ENCODE data around the gene IMMP2L.

Gene IMMP2L

GRCh38 chr7:111556977-111557376, 5.3 kb downstream of the IMMP2L start:
- no peak for DNase-seq

GRCh38 chr7:111554086-111554485, 8.2 kb downstream of the IMMP2L start:
- no peak for DNase-seq

GRCh38 chr7:111541067-111541466, 21.2 kb downstream of the IMMP2L start:
- DNase-seq, result no peak

- DNase-seq, result no peak
Measured at GRCh38 chr7:111540199-111540815, 22.0 kb downstream of the IMMP2L start.

GRCh38 chr7:111537134-111537533, 25.2 kb downstream of the IMMP2L start:
- DNase-seq, result no peak

GRCh38 chr7:111535142-111535870, 27.0 kb downstream of the IMMP2L start:
- DNase-seq, result no peak

- DNase-seq, result no peak
Measured at GRCh38 chr7:111532625-111533024, 29.7 kb downstream of the IMMP2L start.

GRCh38 chr7:111531993-111532392, 30.3 kb downstream of the IMMP2L start:
- DNase-seq, result no peak

- DNase-seq, result no peak
Measured at GRCh38 chr7:111530356-111530668, 32.0 kb downstream of the IMMP2L start.

- no peak for DNase-seq
Measured at GRCh38 chr7:111529507-111530355, 32.6 kb downstream of the IMMP2L start.

GRCh38 chr7:111528331-111528730, 34.0 kb downstream of the IMMP2L start:
- DNase-seq, result peak; percentile 2

- no peak for DNase-seq
Measured at GRCh38 chr7:111527545-111527944, 34.7 kb downstream of the IMMP2L start.

GRCh38 chr7:111525100-111525499, 37.2 kb downstream of the IMMP2L start:
- DNase-seq, result no peak

- DNase-seq, result no peak
Measured at GRCh38 chr7:111521660-111522059, 40.6 kb downstream of the IMMP2L start.

- no peak for DNase-seq
Measured at GRCh38 chr7:111518264-111518663, 44.0 kb downstream of the IMMP2L start.

GRCh38 chr7:111517549-111517951, 44.7 kb downstream of the IMMP2L start:
- DNase-seq, result no peak

GRCh38 chr7:111516612-111517011, 45.7 kb downstream of the IMMP2L start:
- no peak for DNase-seq

GRCh38 chr7:111513566-111513965, 48.7 kb downstream of the IMMP2L start:
- DNase-seq, result no peak

GRCh38 chr7:111511845-111512244, 50.4 kb downstream of the IMMP2L start:
- DNase-seq, result no peak

GRCh38 chr7:111510584-111511378, 51.5 kb downstream of the IMMP2L start:
- no peak for DNase-seq

GRCh38 chr7:111510062-111510461, 52.2 kb downstream of the IMMP2L start:
- no peak for DNase-seq

- no peak for DNase-seq
Measured at GRCh38 chr7:111509288-111509687, 53.0 kb downstream of the IMMP2L start.

GRCh38 chr7:111508387-111508786, 53.9 kb downstream of the IMMP2L start:
- DNase-seq, result no peak

Measured in CD4-positive, alpha-beta T cell treated with Interleukin-17A for 1 hour (primary cell).